HepG2 (cell line): ENCODE measurements around the gene SCAANT1. TPM values are rescaled to one million over a fixed set of nuclear protein-coding genes. Genes with fewer than 3 reads are reported as not detected.
A peak's percentile ranks its signal among the peaks of the same experiment; 100 is the strongest.

Experiments
- ARHGAP35 ChIP-seq: sonication (generic); formaldehyde crosslinking; IDR thresholded peaks from 2 replicates; pipeline ENCODE4 v1.9.0; 2022; ENCODE audit warnings: mild to moderate bottlenecking, inconsistent platforms, moderate library complexity, missing genetic modification reagents, borderline replicate concordance
- ATAD3A ChIP-seq: sonication (generic); formaldehyde crosslinking; IDR thresholded peaks from 2 replicates; pipeline ENCODE4 v1.4.0; 2020; ENCODE audit warnings: missing genetic modification reagents
- HDAC6 ChIP-seq: fragments of 200-600 bp; sonication (generic); IDR thresholded peaks from 2 replicates; pipeline ENCODE4 v1.7.0; 2017; ENCODE audit warnings: mild to moderate bottlenecking, antibody characterized with exemption, low read length, low read depth
- HINFP ChIP-seq: sonication (generic); formaldehyde crosslinking; IDR thresholded peaks from 2 replicates; pipeline ENCODE4 v1.4.0; 2020; ENCODE audit warnings: low read depth, mild to moderate bottlenecking, missing genetic modification reagents
- KAT8 ChIP-seq: IDR thresholded peaks from 2 replicates; pipeline ENCODE4 v1.6.1; 2016; ENCODE audit warnings: missing genetic modification reagents, missing compliant biosample characterization
- PHF5A ChIP-seq: IDR thresholded peaks from one replicate; pipeline ENCODE4 v1.6.1; 2018; ENCODE audit warnings: low read depth, missing genetic modification reagents; ENCODE audit not compliant: unreplicated experiment
- RBAK ChIP-seq: sonication (generic); formaldehyde crosslinking; IDR thresholded peaks from 2 replicates; pipeline ENCODE4 v1.5.1; 2020; ENCODE audit warnings: mild to moderate bottlenecking, missing genetic modification reagents
- ZFP90 ChIP-seq: sonication (generic); formaldehyde crosslinking; IDR thresholded peaks from 2 replicates; pipeline ENCODE4 v1.8.0; 2022; ENCODE audit warnings: missing genetic modification reagents, mild to moderate bottlenecking, inconsistent platforms, borderline replicate concordance
- ZIK1 ChIP-seq: sonication (generic); formaldehyde crosslinking; IDR thresholded peaks from 2 replicates; pipeline ENCODE4 v1.5.0; 2020; ENCODE audit warnings: mild to moderate bottlenecking, low read depth, missing genetic modification reagents, borderline replicate concordance
- ZNF33A ChIP-seq: sonication (generic); formaldehyde crosslinking; IDR thresholded peaks from 2 replicates; pipeline ENCODE4 v1.5.1; 2020; ENCODE audit warnings: missing genetic modification reagents, mild to moderate bottlenecking, moderate library complexity, borderline replicate concordance
- ZNF468 ChIP-seq: sonication (generic); formaldehyde crosslinking; IDR thresholded peaks from 2 replicates; pipeline ENCODE4 v1.8.0; 2022; ENCODE audit warnings: mild to moderate bottlenecking, moderate library complexity, missing genetic modification reagents
- ZNF639 ChIP-seq: conservative IDR thresholded peaks from 2 replicates; pipeline ENCODE4 v1.6.1; 2018; ENCODE audit warnings: missing genetic modification reagents
- ZNF768 ChIP-seq: sonication (generic); formaldehyde crosslinking; IDR thresholded peaks from 2 replicates; pipeline ENCODE4 v1.4.0; 2020; ENCODE audit warnings: missing genetic modification reagents
- ZNF782 ChIP-seq: sonication (generic); formaldehyde crosslinking; IDR thresholded peaks from 2 replicates; pipeline ENCODE4 v1.4.0; 2020; ENCODE audit warnings: missing genetic modification reagents, mild to moderate bottlenecking, borderline replicate concordance
- ZNF788 ChIP-seq: sonication (generic); formaldehyde crosslinking; IDR thresholded peaks from 2 replicates; pipeline ENCODE4 v1.5.0; 2020; ENCODE audit warnings: mild to moderate bottlenecking, missing genetic modification reagents, borderline replicate concordance
- ZSCAN21 ChIP-seq: sonication (generic); formaldehyde crosslinking; IDR thresholded peaks from 2 replicates; pipeline ENCODE4 v1.8.0; 2022; ENCODE audit warnings: mild to moderate bottlenecking, missing genetic modification reagents, moderate library complexity, borderline replicate concordance
- polyA plus RNA-seq, 8 experiments: library from polyadenylated mRNA; depleted of rRNA in 3 of 8; stranded (reverse) in 7 of 8; unstranded in 1 of 8; fragments of >200 nt; fragmentation: Illumina TruSeq in 4 of 8; extraction: Trizol in 4 of 8; gene quantifications; 2 replicates each; pipeline versions ENCODE4 v1.2.1 to v1.2.3, GENCODE V29; 2011 to 2016; ENCODE audit warnings: low read depth in 4 of 8, missing spikeins in 1 of 8, mixed read lengths in 1 of 8; ENCODE audit not compliant: insufficient read depth in 1 of 8
- total RNA-seq, 5 experiments: library from RNA; depleted of rRNA; stranded (reverse); fragments of >200 nt; fragmentation: Illumina TruSeq; extraction: Trizol; gene quantifications; 2 replicates each; pipeline ENCODE4 v1.2.3, GENCODE V29; 2016; ENCODE audit warnings: low read depth in 1 of 5
- TF ChIP-seq, protein P1 (sequence below): sonication (generic); formaldehyde crosslinking; conservative IDR thresholded peaks from 2 replicates; pipeline ENCODE4 v1.4.0; 2020; ENCODE audit warnings: mild to moderate bottlenecking, missing genetic modification reagents, moderate library complexity
- TF ChIP-seq, protein P2 (sequence below): sonication (generic); formaldehyde crosslinking; IDR thresholded peaks from 2 replicates; pipeline ENCODE4 v1.4.0; 2020; ENCODE audit warnings: missing genetic modification reagents

SCAANT1 gene
- total and polyA plus RNA-seq, 2 of the 13 experiments (the other 11 are each of a cell fraction or from before 2014, with no cell fraction given): not detected

DNA sequence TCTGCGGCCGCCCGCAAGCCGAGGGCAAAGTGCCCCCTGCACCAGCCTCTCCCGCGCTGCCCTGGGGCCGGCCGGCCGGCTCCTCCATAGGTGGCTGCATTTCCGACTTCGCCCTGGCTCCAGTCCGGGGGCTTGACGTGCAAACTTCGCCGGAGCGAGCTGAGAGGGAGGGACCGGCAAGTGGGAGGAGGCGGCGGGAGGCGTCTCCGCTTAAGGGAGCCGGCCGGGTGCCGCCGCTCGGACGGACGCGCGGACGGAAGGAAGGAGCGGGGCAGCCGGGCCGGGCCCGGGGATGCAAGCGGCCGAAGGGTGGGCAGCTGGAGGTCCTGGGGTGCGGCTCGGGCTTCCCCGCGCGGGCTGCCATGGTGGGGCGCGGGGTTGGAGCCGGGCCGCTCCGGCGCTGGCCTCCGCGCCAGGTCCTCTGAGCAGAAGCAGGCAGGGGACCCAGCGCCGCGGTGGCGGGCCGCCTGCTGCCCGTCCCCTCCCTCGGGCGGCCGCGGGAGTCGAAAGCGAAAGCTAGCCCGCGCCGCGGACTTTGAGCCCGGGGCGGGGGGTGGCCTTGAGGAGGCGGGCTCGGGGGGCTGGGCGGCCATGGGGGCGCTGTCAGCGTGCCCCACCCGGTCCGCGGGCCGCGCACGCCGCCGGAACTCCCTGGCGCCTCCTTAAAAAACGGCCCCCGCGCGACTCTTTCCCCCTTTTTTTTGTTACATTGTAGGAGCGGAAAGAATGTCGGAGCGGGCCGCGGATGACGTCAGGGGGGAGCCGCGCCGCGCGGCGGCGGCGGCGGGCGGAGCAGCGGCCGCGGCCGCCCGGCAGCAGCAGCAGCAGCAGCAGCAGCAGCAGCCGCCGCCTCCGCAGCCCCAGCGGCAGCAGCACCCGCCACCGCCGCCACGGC lies at the start of gene SCAANT1 (continued):
- TF ChIP-seq HINFP (CRISPR knock-in tag) (peak; percentile 77; the same call in 1 of the 2 replicates), ZNF33A (no peak), ZNF639 (CRISPR knock-in tag) (no peak; the same call in none of the 2 replicates), KAT8 (CRISPR knock-in tag) (no peak), ZNF768 (0 out of 2 replicates have a peak, but pooled peaks have one; percentile 35), ZFP90 (no peak; the same call in 1 of the 2 replicates), ZSCAN21 (no peak; the same call in 1 of the 2 replicates), ZIK1 (CRISPR knock-in tag) (no peak), ZNF788 (CRISPR knock-in tag) (0 out of 2 replicates have a peak, but pooled peaks have one; percentile 24), HDAC6 (no peak), PHF5A (no peak), ATAD3A (CRISPR knock-in tag) (no peak), ZNF468 (CRISPR knock-in tag) (no peak), ZNF782 (no peak; the same call in 1 of the 2 replicates), ARHGAP35 (CRISPR knock-in tag) (no peak), RBAK (CRISPR knock-in tag) (no peak)
- TF ChIP-seq, protein P1, sequence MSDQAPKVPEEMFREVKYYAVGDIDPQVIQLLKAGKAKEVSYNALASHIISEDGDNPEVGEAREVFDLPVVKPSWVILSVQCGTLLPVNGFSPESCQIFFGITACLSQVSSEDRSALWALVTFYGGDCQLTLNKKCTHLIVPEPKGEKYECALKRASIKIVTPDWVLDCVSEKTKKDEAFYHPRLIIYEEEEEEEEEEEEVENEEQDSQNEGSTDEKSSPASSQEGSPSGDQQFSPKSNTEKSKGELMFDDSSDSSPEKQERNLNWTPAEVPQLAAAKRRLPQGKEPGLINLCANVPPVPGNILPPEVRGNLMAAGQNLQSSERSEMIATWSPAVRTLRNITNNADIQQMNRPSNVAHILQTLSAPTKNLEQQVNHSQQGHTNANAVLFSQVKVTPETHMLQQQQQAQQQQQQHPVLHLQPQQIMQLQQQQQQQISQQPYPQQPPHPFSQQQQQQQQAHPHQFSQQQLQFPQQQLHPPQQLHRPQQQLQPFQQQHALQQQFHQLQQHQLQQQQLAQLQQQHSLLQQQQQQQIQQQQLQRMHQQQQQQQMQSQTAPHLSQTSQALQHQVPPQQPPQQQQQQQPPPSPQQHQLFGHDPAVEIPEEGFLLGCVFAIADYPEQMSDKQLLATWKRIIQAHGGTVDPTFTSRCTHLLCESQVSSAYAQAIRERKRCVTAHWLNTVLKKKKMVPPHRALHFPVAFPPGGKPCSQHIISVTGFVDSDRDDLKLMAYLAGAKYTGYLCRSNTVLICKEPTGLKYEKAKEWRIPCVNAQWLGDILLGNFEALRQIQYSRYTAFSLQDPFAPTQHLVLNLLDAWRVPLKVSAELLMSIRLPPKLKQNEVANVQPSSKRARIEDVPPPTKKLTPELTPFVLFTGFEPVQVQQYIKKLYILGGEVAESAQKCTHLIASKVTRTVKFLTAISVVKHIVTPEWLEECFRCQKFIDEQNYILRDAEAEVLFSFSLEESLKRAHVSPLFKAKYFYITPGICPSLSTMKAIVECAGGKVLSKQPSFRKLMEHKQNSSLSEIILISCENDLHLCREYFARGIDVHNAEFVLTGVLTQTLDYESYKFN: peak; percentile 69
- TF ChIP-seq, protein P2, sequence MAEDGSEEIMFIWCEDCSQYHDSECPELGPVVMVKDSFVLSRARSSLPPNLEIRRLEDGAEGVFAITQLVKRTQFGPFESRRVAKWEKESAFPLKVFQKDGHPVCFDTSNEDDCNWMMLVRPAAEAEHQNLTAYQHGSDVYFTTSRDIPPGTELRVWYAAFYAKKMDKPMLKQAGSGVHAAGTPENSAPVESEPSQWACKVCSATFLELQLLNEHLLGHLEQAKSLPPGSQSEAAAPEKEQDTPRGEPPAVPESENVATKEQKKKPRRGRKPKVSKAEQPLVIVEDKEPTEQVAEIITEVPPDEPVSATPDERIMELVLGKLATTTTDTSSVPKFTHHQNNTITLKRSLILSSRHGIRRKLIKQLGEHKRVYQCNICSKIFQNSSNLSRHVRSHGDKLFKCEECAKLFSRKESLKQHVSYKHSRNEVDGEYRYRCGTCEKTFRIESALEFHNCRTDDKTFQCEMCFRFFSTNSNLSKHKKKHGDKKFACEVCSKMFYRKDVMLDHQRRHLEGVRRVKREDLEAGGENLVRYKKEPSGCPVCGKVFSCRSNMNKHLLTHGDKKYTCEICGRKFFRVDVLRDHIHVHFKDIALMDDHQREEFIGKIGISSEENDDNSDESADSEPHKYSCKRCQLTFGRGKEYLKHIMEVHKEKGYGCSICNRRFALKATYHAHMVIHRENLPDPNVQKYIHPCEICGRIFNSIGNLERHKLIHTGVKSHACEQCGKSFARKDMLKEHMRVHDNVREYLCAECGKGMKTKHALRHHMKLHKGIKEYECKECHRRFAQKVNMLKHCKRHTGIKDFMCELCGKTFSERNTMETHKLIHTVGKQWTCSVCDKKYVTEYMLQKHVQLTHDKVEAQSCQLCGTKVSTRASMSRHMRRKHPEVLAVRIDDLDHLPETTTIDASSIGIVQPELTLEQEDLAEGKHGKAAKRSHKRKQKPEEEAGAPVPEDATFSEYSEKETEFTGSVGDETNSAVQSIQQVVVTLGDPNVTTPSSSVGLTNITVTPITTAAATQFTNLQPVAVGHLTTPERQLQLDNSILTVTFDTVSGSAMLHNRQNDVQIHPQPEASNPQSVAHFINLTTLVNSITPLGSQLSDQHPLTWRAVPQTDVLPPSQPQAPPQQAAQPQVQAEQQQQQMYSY (CRISPR knock-in tag): no peak
